NCI-H460 (cell line): ENCODE results near the gene CSRNP3. TPM values are rescaled to one million over a fixed set of nuclear protein-coding genes. Genes with fewer than 3 reads are reported as not detected.
"Not testable (repeated sequence)": the region's sequence is repeated elsewhere in the genome, so short reads cannot be mapped to it uniquely, and the experiment has no call there.

Experiments
- DNase-seq: peaks from one replicate; pipeline ENCODE4 v3.0.0-alpha.2; 2016; ENCODE audit warnings: low read depth; ENCODE audit errors: extremely low read depth
- total RNA-seq: library from RNA; depleted of rRNA; stranded (reverse); fragments of >200 nt; shearing (Covaris generic); gene quantifications from 2 replicates; pipeline ENCODE4 v1.2.3, GENCODE V29; 2014

The CSRNP3 gene
- total RNA-seq, 1 experiment from 2014 or later = 0.74 TPM

DNA sequence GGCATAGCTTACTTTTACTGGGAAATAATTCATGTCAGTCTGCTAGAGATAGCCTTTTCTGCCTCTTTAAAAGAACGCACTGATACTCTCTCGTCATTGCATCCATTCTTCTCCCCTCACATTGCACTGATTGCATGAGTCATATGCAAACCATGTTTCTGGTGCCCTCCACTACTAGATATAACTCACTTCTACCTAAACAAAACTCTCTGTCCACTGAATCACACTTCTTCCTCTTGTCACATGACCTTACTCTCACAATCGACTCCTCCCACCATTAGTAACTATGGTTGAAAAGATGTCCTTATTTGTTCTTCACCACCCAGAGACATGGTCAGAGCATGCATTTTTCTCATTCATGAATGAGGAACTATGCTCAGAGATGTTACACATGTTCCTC, 158.0 kb downstream of the CSRNP3 start:
- no peak for DNase-seq

DNA sequence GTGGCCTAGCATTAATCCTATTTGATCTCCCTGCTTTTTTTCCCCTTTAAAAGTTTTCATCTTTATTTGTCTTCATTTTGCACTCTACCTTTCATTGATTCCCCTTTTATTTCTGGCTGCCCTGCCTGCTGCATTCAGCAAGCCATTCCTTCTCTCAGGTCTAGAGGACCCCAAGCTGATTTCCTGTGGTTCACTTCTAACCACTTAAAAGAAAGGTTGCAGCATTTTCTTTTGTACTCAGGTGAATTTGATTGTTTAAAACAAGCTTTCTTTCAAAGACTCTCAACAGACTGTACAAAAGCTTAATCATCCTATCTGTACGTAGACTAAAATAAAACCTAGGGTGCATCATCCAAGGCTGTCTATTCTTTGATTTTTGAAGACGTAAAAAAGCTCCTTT, 160.3 kb downstream of the CSRNP3 start:
- DNase-seq = no peak

DNA sequence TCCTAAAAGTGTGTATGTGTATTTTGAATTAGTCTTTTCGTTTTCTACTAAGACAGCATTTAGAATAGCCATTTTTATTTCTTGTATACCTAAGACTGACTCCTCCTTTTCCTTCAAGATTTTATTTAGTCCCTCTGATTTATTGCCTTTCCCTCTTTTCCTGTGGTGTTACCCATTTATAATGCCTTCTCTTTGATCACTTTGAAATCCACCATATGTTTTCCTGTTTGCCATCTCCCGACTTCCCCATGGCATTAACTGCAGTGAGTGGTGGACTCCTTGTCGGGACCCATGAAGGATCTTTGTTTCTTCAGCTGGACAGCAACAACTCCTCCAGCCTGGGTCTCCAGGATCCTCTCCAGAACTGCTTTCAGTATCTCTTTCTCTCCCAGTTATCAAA, 160.7 kb downstream of the CSRNP3 start:
- no peak for DNase-seq

DNA sequence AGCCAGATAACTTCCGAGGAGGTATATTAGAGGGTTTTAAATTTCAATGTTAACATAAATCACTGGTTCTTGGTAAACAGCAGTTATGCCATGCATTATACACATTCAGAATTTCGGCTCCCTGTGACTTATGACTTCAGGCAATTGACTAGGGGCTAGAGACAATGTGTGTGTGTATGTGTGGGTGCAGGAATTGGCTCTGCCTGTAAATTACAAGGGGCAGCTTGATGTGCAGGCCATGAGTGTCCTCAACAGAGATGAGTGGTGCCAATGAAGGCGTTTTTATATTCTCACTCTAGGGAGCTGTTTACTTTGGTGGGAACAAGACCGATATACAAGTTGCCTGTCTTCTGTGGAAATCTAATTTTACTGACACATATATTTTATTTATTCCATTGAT, 161.6 kb downstream of the CSRNP3 start:
- no peak for DNase-seq

DNA sequence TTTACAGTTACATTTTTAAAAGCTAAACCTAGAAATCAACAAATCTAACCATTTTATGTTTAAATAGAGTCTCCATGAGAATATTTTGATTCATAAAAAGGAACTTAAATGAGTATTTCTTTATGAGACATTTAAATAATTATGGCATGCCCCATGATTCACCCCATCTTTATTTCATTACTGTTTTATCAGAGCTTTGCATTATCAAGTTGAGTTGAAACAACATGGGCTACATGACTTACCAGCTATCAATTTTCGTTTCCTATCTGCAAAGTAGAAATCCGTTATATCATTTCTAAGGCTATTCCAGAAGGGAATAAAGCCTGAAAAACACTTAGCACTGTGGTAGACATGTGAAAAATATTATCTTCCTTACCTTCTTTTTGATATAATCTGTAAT, 163.1 kb downstream of the CSRNP3 start:
- no peak for DNase-seq

DNA sequence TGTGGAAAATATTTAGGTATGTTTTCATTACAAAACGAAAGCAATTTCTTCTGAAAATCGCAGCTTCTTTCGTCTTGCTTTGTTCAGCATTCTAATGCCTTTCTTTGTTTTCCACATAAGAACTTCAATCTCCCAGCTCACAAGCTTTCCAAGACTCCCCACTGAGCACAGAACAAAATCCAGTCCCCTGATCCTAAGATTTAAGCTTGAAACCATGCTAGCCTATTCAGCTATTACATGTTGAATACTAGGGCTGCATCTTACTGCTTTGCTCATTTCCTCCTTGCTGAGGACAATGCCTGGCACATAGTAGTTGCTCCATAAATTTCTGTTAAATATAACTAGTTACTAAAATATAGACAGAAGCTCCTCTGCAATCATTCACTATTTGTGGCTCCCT, 163.9 kb downstream of the CSRNP3 start:
- no peak for DNase-seq

DNA sequence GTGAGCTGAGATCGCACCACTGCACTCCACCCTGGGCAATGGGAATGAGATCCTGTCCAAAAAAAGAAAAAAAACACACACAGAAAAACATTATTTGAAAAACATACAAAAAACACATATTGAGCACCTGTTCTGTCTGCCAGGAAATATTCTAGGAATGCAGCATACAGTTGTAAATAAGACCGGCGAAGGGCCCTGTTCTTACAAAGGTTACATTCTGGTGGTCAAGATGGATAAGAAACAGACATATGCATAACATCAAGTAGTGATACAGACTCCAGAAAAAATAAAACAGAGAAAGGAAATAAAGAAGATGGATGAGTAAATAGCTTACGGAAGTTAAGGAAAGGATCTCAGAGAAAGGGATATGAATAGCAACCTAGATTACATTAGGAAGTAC, 164.8 kb downstream of the CSRNP3 start:
- DNase-seq = no peak

DNA sequence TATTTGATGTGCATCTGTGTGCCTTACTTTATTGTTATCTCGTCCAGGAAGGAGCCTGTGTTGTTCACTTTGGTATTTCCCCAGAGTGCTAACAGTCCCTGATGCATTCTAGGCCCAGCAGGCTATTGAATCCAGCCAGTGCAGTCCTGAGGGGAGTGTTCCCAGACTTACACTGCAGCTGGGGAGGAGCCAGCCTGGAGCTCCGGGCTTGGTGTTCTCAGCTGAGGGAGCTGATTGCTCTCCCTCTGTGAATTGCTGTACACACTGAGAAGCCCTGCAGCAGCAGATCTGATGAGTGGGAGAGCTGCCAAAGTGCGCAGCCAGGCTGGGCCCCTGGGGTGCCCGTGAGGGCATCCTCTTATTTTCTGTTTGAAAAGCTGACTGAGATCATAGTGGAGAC, 165.4 kb downstream of the CSRNP3 start:
- no peak for DNase-seq

DNA sequence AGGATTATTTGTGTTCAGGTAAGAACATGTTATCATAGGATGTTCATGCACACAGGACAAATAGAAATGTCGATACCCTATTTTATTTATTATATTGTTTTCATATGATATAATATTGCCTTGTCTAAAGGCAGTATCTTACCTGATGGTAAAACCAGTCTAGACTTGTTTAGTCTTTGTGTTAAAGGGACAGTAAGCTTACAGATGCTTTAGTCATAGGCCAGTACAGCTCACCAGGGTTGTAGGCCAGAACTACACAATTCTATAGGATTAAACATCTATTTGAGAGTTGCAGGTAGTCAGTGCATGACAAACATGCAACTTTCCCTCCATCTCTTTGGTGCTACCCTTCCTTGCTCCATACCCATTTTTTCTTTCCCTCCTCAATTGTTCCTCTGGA, 166.0 kb downstream of the CSRNP3 start:
- no peak for DNase-seq

DNA sequence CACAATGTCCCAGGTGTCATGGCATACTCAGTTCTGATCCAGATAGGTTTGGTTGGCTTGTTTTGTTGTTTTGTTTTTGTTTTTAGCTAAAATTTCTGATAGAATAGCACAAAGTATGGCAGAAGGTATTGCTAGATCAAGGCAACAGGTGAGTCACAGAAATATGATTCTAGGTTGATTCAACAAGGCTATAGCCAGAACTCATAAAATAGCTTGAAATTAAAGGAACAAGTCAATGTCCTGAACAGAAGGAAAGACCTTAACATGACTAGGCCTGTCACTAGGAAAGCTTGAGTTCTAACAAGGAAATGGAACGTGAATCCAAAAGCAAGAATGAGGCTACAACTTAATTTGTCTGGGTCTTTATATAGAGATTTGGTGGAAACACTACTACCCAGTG, 167.5 kb downstream of the CSRNP3 start:
- no peak for DNase-seq

DNA sequence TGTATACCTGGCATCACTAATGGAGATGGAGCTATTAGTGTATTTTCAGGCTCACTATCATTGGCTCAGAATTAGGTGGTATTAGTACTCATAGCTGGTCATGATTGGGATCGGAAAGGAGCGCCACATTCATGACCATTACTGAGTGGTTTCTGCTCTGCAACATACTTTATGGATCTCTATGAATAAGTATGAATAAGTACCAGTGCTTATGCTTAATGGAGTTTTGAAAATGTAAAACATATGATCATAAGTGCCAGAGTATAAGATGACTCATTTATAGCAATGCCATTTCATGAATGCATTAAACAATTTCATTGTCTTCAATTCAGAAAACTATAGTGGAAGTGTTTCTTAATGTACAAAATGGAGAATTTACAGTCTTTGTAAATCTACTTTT, 167.9 kb downstream of the CSRNP3 start:
- DNase-seq = no peak

DNA sequence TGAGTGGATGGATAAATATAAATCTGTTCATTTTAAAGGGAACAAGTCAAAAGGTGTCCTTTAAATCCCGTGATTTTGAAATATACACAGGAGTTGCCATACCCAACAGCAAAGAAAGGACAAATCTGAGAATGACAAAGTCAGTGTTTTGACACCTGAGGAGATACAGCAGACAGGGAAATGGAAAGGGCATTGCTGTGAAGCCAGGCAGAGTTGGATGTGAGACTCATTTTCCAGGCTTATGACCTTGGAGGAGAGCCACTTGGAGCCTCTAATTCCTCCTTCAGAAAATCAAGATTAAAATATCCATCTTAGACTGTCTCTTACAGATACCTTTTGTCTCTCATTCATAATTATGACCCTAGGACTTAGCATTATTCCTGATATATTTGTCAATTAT, 170.0 kb downstream of the CSRNP3 start:
- no peak for DNase-seq

DNA sequence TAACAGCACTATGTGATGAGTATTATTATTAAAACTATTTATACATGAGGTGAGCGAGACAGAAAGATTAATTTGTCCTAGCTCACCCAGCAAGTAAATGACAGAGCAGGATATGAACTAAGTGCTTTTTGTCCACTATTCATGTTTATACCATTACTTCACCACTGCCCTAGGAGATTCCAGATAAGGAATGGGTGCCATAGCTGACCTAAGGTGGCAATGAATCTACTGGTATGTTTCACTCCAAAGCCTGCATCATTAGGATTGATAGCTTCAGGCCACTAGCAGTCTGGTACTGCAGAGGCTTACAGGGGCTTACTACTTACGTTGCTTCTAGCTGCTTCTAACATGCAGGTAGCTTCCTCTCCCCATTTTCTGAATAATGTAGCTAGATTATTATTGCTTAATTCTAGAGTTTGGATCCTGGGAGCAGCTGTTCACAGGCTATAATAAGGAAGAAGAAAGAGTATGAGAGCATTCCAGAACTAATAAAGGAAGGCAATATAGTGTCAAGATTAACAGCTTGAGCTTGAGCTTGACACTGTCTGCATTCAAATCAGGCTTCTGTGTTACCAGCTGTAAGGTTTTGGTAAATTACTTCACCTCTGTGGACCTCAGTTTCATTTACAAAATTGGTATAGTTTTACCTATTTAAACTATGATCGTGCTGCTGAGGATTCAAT, 170.9 kb downstream of the CSRNP3 start:
- no peak for DNase-seq

DNA sequence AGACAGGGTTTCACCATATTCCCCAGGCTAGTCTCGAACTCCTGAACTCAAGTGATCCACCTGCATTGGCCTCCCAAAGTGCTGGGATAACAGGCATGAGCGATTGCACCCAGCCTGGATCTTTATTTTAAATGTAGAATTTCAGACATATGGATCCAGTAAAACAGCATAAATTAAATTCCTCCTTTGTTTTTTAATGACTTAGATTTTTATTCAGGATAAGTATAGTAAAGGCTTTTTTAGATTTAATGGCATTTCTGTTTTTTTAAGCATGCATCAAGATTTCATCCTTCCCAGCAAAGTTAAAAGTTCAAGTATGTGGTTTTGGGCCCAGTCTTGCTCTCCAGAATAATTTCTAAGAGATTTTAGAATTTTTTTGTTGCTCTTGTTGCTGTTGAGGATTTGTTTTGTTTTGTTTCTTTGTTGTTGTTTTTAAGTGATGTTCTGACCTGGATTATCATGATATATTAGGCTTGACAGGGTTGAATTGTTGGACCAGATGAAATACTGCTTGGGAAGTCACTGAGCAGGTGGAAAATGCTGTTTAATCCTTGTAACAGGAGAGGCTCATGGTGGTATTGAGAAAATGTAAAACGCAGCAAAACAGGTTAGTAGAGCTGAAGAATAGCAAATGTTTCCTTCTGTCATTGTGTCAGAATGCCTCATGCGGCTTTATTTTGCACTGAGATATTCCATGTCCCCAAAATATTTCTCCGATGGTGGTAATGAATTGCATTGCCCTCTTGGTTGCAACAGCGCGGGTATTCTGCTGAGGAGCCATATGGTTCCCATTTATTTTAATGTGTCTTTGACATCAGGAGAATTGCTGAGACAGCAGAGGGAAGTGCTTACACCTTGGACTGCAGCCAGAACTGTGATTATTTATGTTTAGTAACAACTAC, 176.7 kb downstream of the CSRNP3 start:
- DNase-seq = no peak

DNA sequence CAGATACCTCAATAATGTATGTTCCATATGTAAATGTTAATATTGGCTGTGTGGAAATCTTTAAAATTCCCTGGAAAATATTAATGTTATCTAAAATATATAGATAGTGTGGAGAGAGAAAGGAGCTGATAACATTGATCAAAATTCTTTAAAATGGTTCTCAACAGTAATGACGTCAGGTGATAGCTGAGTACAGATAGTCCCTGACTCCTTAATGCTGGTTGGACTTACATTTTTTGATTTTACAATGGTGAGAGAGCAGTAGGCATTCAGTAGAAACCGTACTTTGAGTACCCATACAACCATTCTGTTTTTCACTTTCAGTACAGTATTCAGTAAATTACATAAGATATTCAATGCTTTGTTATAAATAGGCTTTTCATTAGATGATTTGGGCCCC, 177.9 kb downstream of the CSRNP3 start:
- DNase-seq = no peak

DNA sequence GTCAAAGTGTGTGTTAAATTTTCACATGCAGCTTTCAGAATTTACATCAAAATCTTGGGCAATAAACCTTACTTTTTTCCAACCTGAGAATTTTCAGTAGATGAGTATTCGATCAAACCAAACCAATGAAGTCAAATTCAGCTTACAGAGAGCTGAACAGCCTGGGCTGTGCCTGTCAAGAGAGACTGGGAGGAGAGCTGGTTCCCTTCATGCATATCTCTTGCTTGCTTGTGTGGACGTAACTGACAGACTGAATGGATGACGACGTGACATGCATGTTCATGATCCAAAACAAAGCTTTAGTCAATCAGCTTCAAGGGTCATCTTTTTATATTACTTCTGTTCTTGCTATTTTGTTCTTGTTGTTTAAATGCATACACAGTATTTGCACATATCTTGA, 179.3 kb downstream of the CSRNP3 start:
- no peak for DNase-seq

DNA sequence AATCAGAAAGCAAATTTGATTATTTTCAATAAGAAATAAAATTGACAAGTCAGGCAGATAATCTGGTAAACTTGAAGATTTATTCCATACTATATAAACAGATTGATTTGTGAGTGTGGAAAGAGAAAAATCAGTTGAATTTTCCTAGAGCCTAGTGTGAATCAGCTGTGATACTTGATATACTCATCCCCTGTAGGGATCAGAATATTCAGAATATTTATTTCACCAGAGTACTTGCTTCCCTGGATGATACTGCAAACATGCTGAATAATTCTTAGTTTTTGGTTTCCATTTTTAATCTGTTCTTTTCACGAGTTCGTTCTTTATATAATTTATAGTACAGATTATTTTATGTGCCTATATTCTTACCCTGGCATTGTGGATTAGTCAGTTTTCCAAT, 181.7 kb downstream of the CSRNP3 start:
- no peak for DNase-seq

DNA sequence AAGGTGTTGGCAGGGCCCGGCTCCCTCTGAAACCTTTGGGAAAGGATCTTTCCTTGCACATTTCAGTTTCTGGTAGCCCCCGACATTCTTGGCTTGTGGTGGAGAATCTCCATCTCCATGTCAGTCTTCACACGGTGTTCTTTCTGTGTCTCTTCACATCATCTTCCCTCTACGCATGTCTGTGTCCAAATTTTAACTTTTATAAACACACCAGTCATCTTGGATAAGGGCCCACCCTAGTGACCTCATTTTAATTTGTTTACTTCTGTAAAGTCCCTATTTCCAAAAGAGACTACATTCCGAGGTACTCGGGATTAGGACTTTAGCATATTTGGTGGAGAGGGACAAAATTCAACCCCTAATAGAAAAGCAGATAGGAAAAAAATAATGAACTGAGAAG, 186.2 kb downstream of the CSRNP3 start:
- DNase-seq = no peak

DNA sequence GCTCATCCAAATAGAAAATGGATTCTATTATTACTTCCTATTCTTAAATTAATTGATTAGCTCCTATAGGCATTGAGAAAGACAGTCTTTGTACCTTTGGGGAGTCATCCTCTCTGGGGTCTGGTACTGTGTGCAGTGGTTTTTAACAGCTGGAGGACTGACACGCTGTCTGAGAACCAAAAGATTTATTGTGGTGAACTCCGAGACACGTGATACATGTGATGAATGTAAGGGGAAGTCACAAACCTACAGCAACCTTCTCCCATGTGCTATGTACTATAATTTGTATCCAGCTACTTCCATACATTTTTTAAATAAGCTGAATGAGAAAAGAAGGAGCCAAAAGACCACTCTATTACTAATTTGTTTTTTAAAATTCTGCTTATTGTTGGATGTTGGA, 190.9 kb downstream of the CSRNP3 start:
- DNase-seq = no peak

DNA sequence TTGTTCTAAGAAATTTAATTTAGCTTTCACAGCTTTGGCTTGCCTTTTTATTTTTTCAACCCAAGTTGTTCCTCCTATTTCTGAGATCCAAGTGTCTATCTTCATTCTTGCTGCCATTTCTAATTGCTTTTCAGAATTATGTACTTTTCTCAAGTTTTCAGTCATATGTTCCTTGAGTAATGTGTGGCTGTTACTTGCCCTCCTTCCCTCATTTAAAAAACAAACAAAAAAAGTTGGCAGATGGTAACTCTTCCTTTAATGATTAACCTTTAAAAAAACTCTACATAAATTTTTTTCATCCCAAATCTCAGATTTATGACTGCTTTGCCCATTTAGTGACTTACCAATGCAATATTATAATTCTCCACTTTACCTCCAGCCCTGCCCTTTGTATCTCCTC, 193.2 kb downstream of the CSRNP3 start:
- no peak for DNase-seq

DNA sequence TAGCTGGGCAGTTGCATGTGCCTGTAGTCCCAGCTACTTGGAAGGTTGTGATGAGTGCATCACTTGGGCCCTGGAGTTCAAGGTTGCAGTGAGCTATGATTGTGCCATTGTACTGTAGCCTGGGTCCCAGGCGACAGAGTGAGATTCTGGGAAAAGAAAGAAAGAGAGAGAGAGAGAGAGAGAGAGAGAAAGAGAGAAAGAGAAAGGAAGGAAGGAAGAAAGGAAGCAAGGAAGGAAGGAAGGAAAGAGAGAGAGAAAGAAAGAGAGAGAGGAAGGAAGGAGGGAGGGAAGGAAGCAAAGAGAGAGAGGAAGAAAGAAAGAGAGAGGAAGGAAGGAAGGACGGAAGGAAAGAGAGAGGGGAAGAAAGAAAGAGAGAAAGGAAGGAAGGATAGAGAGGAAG, 196.1 kb downstream of the CSRNP3 start:
- DNase-seq = no peak

DNA sequence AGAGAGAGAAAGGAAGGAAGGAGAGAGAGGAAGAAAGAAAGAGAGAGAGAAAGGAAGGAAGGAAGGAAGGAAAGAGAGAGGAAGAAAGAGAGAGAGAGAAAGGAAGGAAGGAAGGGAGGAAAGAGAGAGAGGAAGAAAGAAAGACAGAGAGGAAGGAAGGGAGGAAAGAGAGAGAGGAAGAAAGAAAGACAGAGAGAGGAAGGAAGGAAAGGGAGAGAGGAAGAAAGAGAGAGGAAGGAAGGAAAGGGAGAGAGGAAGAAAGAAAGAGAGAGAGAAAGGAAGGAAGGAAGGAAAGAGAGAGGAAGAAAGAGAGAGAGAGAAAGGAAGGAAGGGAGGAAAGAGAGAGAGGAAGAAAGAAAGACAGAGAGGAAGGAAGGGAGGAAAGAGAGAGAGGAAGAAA, 196.6 kb downstream of the CSRNP3 start:
- not testable (repeated sequence) for DNase-seq
